Measurements from ENCODE around the gene XPNPEP1. TPM values are rescaled to one million over a fixed set of nuclear protein-coding genes. Genes with fewer than 3 reads are reported as not detected.

XPNPEP1 gene
- total RNA-seq, 1 donor = 123 TPM

DNA sequence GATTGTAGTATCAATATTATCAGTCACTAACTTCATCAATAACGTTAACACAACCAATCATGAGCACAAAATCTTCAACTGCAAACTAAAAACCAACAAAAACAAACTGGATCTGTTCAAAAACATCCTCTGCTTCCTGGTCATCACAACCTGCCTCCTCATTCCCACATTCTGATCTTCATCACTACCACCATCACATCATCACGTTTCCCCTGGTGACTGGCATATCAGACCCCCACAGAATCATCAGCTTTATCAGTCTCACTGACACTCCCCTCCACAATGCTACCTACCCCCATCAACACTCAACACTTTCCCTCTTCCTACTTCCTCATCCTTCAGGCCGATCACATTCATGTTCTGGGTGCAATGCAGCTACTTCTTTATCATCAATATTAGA, 11.4 kb downstream of the XPNPEP1 start:
- Histone ChIP-seq H4K20me1 (ENCODE audit: insufficient read depth, low read length) (peaks cover 11% of the 10 kb centered on the region), H3K4me3 (ENCODE audit: insufficient read depth, low read length) (no peak overlapping the region), H3K27me3 (ENCODE audit: insufficient read depth, low read length) (no peaks in the 10 kb centered on the region), H3K27ac (ENCODE audit: low read depth, low read length) (peak overlapping the region; percentile 49), H3K79me2 (ENCODE audit: insufficient read depth, low read length) (peaks cover 81% of the 10 kb centered on the region), H3K4me1 (ENCODE audit: insufficient read depth, low read length) (peaks cover 28% of the 10 kb centered on the region), H3K36me3 (ENCODE audit: insufficient read depth, low read length) (peaks cover 24% of the 10 kb centered on the region), H3K4me2 (ENCODE audit: insufficient read depth, low read length) (no peak overlapping the region), H3K9me3 (ENCODE audit: low read depth, low read length) (no peaks in the 10 kb centered on the region), H2AFZ (ENCODE audit: low read length) (no peak overlapping the region)
- DNase-seq (ENCODE audit: insufficient read length, low spot score, missing footprints) = no peak
- TF ChIP-seq, protein P1, sequence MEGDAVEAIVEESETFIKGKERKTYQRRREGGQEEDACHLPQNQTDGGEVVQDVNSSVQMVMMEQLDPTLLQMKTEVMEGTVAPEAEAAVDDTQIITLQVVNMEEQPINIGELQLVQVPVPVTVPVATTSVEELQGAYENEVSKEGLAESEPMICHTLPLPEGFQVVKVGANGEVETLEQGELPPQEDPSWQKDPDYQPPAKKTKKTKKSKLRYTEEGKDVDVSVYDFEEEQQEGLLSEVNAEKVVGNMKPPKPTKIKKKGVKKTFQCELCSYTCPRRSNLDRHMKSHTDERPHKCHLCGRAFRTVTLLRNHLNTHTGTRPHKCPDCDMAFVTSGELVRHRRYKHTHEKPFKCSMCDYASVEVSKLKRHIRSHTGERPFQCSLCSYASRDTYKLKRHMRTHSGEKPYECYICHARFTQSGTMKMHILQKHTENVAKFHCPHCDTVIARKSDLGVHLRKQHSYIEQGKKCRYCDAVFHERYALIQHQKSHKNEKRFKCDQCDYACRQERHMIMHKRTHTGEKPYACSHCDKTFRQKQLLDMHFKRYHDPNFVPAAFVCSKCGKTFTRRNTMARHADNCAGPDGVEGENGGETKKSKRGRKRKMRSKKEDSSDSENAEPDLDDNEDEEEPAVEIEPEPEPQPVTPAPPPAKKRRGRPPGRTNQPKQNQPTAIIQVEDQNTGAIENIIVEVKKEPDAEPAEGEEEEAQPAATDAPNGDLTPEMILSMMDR (IDR thresholded peaks at IDR 0.05; ENCODE audit: extremely low read depth, low read depth, low read length) = no peak

DNA sequence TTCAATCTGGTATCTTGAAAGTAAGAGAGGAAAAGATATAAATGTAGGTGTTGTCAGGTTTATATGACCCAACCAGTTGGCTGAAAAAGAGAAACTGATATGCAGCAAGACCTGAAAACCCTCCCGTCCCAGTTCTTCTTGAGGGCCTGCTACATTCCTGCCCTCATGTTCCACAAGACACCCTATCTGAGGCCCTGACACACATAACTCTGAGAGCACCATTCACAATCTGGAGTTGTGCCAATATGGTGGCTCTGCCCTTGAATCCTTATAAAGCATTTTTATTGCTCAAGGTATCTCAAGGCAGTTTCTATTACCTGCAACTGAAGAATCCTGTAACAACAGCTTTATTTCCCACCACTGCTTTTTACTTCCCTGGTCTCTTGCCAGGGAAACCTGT, 17.0 kb downstream of the XPNPEP1 start:
- Histone ChIP-seq H3K9me3 (ENCODE audit: low read depth, low read length) (no peaks in the 10 kb centered on the region), H3K79me2 (ENCODE audit: insufficient read depth, low read length) (peaks cover 88% of the 10 kb centered on the region), H4K20me1 (ENCODE audit: insufficient read depth, low read length) (no peaks in the 10 kb centered on the region), H2AFZ (ENCODE audit: low read length) (no peak overlapping the region), H3K36me3 (ENCODE audit: insufficient read depth, low read length) (peaks cover 31% of the 10 kb centered on the region), H3K4me2 (ENCODE audit: insufficient read depth, low read length) (no peak overlapping the region), H3K27me3 (ENCODE audit: insufficient read depth, low read length) (no peaks in the 10 kb centered on the region), H3K27ac (ENCODE audit: low read depth, low read length) (no peak overlapping the region), H3K4me3 (ENCODE audit: insufficient read depth, low read length) (no peak overlapping the region), H3K4me1 (ENCODE audit: insufficient read depth, low read length) (peaks cover 23% of the 10 kb centered on the region)
- TF ChIP-seq, protein P1 (IDR thresholded peaks at IDR 0.05; ENCODE audit: extremely low read depth, low read depth, low read length) = no peak
- DNase-seq (ENCODE audit: insufficient read length, low spot score, missing footprints) = no peak

DNA sequence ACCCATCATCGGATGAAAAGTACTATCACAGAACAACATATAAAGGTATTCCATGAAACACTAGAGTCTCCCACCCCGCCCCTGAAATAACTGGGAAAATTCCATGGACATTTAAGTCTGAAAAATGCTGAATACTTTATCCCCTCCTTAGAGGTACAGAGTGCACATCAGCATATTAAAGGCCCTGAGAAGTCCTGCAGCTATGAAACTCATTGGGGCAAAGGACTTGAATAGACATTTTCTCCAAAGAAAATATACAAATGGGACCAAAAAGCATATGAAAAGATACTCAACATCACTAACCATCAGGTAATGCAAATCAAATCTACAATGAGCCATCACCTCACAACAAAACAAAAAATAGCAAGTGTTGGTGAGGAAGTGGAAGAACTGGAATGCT, 18.9 kb downstream of the XPNPEP1 start:
- no peak overlapping the region for H3K4me2 ChIP-seq (ENCODE audit: insufficient read depth, low read length)
- no peaks in the 10 kb centered on the region for H3K27me3 ChIP-seq (ENCODE audit: insufficient read depth, low read length)
- H3K4me1 ChIP-seq (ENCODE audit: insufficient read depth, low read length) = peaks cover 35% of the 10 kb centered on the region
- no peak overlapping the region for H3K27ac ChIP-seq (ENCODE audit: low read depth, low read length)
- peaks cover 83% of the 10 kb centered on the region for H3K79me2 ChIP-seq (ENCODE audit: insufficient read depth, low read length)
- DNase-seq (ENCODE audit: insufficient read length, low spot score, missing footprints) = no peak
- peaks cover 31% of the 10 kb centered on the region for H3K36me3 ChIP-seq (ENCODE audit: insufficient read depth, low read length)
- no peaks in the 10 kb centered on the region for H4K20me1 ChIP-seq (ENCODE audit: insufficient read depth, low read length)
- H2AFZ ChIP-seq (ENCODE audit: low read length) = no peak overlapping the region
- no peak overlapping the region for H3K4me3 ChIP-seq (ENCODE audit: insufficient read depth, low read length)
- no peaks in the 10 kb centered on the region for H3K9me3 ChIP-seq (ENCODE audit: low read depth, low read length)
- TF ChIP-seq, protein P1 (IDR thresholded peaks at IDR 0.05; ENCODE audit: extremely low read depth, low read depth, low read length) = no peak

DNA sequence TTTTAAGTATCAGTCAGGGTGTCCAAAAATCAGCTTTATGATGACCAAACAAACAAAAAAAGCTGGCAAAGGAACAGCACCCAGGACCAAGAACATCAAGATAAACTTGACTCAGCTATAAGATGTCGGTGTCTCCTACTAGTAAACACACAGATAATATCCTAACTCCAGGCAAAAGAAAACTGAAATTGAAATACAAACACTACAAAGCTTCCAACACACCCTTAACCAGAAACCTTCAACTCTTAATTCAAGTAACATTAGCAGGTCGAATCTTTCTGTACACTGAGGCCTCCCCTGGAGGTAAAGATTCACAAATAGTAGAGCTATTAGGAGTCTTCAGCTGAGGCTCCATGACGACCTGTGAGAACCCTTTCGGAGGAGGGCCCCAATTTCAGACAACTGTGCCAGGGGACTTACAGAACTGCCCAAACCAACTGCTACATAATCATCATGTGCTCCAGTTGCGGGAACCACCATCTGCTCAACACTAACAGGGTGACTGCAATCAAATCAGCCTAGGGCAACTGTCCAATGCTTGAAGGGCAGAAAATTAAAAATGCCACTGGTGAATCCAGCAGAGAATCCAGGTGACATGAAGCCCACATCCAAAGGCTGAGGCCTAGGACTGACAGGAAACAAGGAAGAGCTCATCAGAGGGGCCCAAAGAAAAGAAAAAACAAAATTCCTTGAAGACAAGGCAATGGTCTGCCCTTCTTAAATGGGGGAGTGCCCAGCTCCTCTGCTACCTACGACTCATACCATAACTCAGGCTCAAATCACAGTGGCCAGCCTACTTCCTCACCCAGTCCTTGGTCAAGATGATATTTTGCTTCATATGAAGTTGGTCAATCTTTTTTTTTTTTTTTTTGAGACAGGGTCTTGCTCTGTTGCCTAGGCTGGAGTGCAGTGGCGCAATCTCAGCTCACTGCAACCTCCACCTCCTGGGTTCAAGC, 20.0 kb downstream of the XPNPEP1 start:
- peaks cover 46% of the 10 kb centered on the region for H3K4me1 ChIP-seq (ENCODE audit: insufficient read depth, low read length)
- peak overlapping the region; percentile 52 for H2AFZ ChIP-seq (ENCODE audit: low read length)
- no peaks in the 10 kb centered on the region for H3K9me3 ChIP-seq (ENCODE audit: low read depth, low read length)
- H3K79me2 ChIP-seq (ENCODE audit: insufficient read depth, low read length) = peaks cover 78% of the 10 kb centered on the region
- DNase-seq (ENCODE audit: insufficient read length, low spot score, missing footprints) = no peak
- peaks cover 29% of the 10 kb centered on the region for H3K36me3 ChIP-seq (ENCODE audit: insufficient read depth, low read length)
- peak overlapping the region; percentile 62 for H3K4me2 ChIP-seq (ENCODE audit: insufficient read depth, low read length)
- no peaks in the 10 kb centered on the region for H3K27me3 ChIP-seq (ENCODE audit: insufficient read depth, low read length)
- no peaks in the 10 kb centered on the region for H4K20me1 ChIP-seq (ENCODE audit: insufficient read depth, low read length)
- TF ChIP-seq, protein P1 (IDR thresholded peaks at IDR 0.05; ENCODE audit: extremely low read depth, low read depth, low read length) = no peak
- H3K27ac ChIP-seq (ENCODE audit: low read depth, low read length) = peak overlapping the region; percentile 59
- peak overlapping the region; percentile 28 for H3K4me3 ChIP-seq (ENCODE audit: insufficient read depth, low read length)

Data from osteoblast (primary cell).